ENCODE results near the gene BNC2. TPM values are rescaled to one million over a fixed set of nuclear protein-coding genes. Genes with fewer than 3 reads are reported as not detected.

The BNC2 gene
- total and polyA plus RNA-seq, 4 experiments from 2014 or later, result not detected

- Mint-ChIP-seq H3K9me3 (peaks cover 0 to 12% (median 4%) of the 10 kb centered on the region in 8 donors), H3K27ac (no peak overlapping the region), H3K36me3 (no peaks in the 10 kb centered on the region), H3K4me1 (no peaks in the 10 kb centered on the region), H3K4me3 (no peak overlapping the region), H3K27me3 (no peaks in the 10 kb centered on the region)
- CTCF ChIA-PET (ENCODE audit: partially characterized antibody), result no interaction called here
- no peaks in the 10 kb centered on the region for H3K36me3 ChIP-seq (ENCODE audit: insufficient read depth, low read length)
- H3K9me3 ChIP-seq (ENCODE audit: control insufficient read depth in 1 of 2, low read length in 2 of 2), result no peaks in the 10 kb centered on the region
- intact Hi-C loops (cut with micrococcal nuclease), result no loop called here
- H3K4me3 ChIP-seq (ENCODE audit: low read length in 2 of 2), result no peak overlapping the region
- H3K27me3 ChIP-seq (ENCODE audit: insufficient read depth, low read length), result no peaks in the 10 kb centered on the region
- no peaks in the 10 kb centered on the region for H3K4me1 ChIP-seq (ENCODE audit: insufficient read depth, low read length)
- POLR2A ChIA-PET (ENCODE audit: partially characterized antibody), result no interaction called here
- no peak for DNase-seq
- no peak overlapping the region for H3K27ac ChIP-seq (ENCODE audit: low read depth, low read length)
Measured at GRCh38 chr9:16412740-16413139, 457.7 kb downstream of the BNC2 start.

GRCh38 chr9:16411311-16411710 lies 459.2 kb downstream of the BNC2 start:
- Mint-ChIP-seq H3K9me3 (peaks cover 0 to 13% (median 4%) of the 10 kb centered on the region in 8 donors), H3K27me3 (no peaks in the 10 kb centered on the region), H3K27ac (no peak overlapping the region), H3K36me3 (no peaks in the 10 kb centered on the region), H3K4me3 (no peak overlapping the region), H3K4me1 (no peaks in the 10 kb centered on the region)
- no peak for DNase-seq
- ChIA-PET CTCF (ENCODE audit: partially characterized antibody) (no interaction called here), POLR2A (ENCODE audit: partially characterized antibody) (no interaction called here)
- H3K4me1 ChIP-seq (ENCODE audit: insufficient read depth, low read length), result no peaks in the 10 kb centered on the region
- H3K9me3 ChIP-seq (ENCODE audit: control insufficient read depth in 1 of 2, low read length in 2 of 2), result no peaks in the 10 kb centered on the region
- intact Hi-C loops (cut with micrococcal nuclease), result no loop called here
- no peak overlapping the region for H3K4me3 ChIP-seq (ENCODE audit: low read length in 2 of 2)
- H3K36me3 ChIP-seq (ENCODE audit: insufficient read depth, low read length), result no peaks in the 10 kb centered on the region
- no peak overlapping the region for H3K27ac ChIP-seq (ENCODE audit: low read depth, low read length)
- no peaks in the 10 kb centered on the region for H3K27me3 ChIP-seq (ENCODE audit: insufficient read depth, low read length)

GRCh38 chr9:16410601-16411280 lies 459.7 kb downstream of the BNC2 start:
- H3K27me3 Mint-ChIP-seq, result no peaks in the 10 kb centered on the region
- peaks cover 0 to 15% (median 4%) of the 10 kb centered on the region in 8 donors for H3K9me3 Mint-ChIP-seq
- H3K27me3 ChIP-seq (ENCODE audit: insufficient read depth, low read length), result no peaks in the 10 kb centered on the region
- H3K4me3 ChIP-seq (ENCODE audit: low read length in 2 of 2), result no peak overlapping the region
- no peak for DNase-seq
- no peaks in the 10 kb centered on the region for H3K4me1 ChIP-seq (ENCODE audit: insufficient read depth, low read length)
- POLR2A ChIA-PET (ENCODE audit: partially characterized antibody), result no interaction called here
- H3K36me3 Mint-ChIP-seq, result no peaks in the 10 kb centered on the region
- H3K9me3 ChIP-seq (ENCODE audit: control insufficient read depth in 1 of 2, low read length in 2 of 2), result no peaks in the 10 kb centered on the region
- no peak overlapping the region for H3K27ac Mint-ChIP-seq
- H3K27ac ChIP-seq (ENCODE audit: low read depth, low read length), result no peak overlapping the region
- CTCF ChIA-PET (ENCODE audit: partially characterized antibody), result no interaction called here
- H3K4me1 Mint-ChIP-seq, result no peaks in the 10 kb centered on the region
- intact Hi-C loops (cut with micrococcal nuclease), result no loop called here
- no peak overlapping the region for H3K4me3 Mint-ChIP-seq
- no peaks in the 10 kb centered on the region for H3K36me3 ChIP-seq (ENCODE audit: insufficient read depth, low read length)

GRCh38 chr9:16407617-16408016 lies 462.9 kb downstream of the BNC2 start:
- DNase-seq, result no peak
- Mint-ChIP-seq H3K4me3 (no peak overlapping the region), H3K27me3 (no peaks in the 10 kb centered on the region), H3K27ac (no peak overlapping the region), H3K36me3 (no peaks in the 10 kb centered on the region), H3K4me1 (no peaks in the 10 kb centered on the region), H3K9me3 (peaks cover 0 to 16% (median 2%) of the 10 kb centered on the region in 8 donors)
- Histone ChIP-seq H3K4me3 (ENCODE audit: low read length in 2 of 2) (no peak overlapping the region), H3K27me3 (ENCODE audit: insufficient read depth, low read length) (no peaks in the 10 kb centered on the region), H3K4me1 (ENCODE audit: insufficient read depth, low read length) (no peaks in the 10 kb centered on the region), H3K27ac (ENCODE audit: low read depth, low read length) (no peak overlapping the region), H3K9me3 (ENCODE audit: control insufficient read depth in 1 of 2, low read length in 2 of 2) (no peaks in the 10 kb centered on the region), H3K36me3 (ENCODE audit: insufficient read depth, low read length) (no peaks in the 10 kb centered on the region)
- ChIA-PET CTCF (ENCODE audit: partially characterized antibody) (no interaction called here), POLR2A (ENCODE audit: partially characterized antibody) (no interaction called here)
- intact Hi-C loops (cut with micrococcal nuclease), result no loop called here

GRCh38 chr9:16406526-16407225 lies 463.8 kb downstream of the BNC2 start:
- Mint-ChIP-seq H3K36me3 (no peaks in the 10 kb centered on the region), H3K27ac (no peak overlapping the region), H3K27me3 (no peaks in the 10 kb centered on the region), H3K4me1 (no peaks in the 10 kb centered on the region), H3K9me3 (peaks cover 0 to 16% (median 2%) of the 10 kb centered on the region in 8 donors), H3K4me3 (no peak overlapping the region)
- H3K27me3 ChIP-seq (ENCODE audit: insufficient read depth, low read length), result no peaks in the 10 kb centered on the region
- CTCF ChIA-PET (ENCODE audit: partially characterized antibody), result no interaction called here
- H3K4me3 ChIP-seq (ENCODE audit: low read length in 2 of 2), result no peak overlapping the region
- H3K36me3 ChIP-seq (ENCODE audit: insufficient read depth, low read length), result no peaks in the 10 kb centered on the region
- POLR2A ChIA-PET (ENCODE audit: partially characterized antibody), result no interaction called here
- no peak for DNase-seq
- H3K9me3 ChIP-seq (ENCODE audit: control insufficient read depth in 1 of 2, low read length in 2 of 2), result no peaks in the 10 kb centered on the region
- intact Hi-C loops (cut with micrococcal nuclease), result no loop called here
- no peak overlapping the region for H3K27ac ChIP-seq (ENCODE audit: low read depth, low read length)
- H3K4me1 ChIP-seq (ENCODE audit: insufficient read depth, low read length), result no peaks in the 10 kb centered on the region

DNA sequence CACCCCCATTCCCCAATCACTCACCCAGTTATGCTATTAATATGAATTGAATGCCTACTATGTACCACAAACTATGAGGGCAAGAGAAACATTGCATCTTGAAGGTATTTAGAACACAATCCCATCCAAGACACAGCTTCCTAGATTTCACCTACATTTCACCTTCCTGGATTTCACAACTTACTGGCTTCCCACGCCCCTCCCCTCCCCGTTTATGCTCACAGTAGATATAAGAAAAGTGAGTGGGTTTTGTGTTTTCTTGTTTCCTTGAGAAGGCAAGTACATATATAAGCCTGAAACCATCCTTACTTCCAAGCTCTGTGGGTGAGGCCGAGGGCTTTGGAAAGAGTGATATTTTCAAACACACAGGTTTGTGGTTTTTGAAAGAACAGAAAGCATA lies 465.0 kb downstream of the BNC2 start:
- no peak overlapping the region for H3K27ac ChIP-seq (ENCODE audit: low read depth, low read length)
- H3K4me1 Mint-ChIP-seq, result no peaks in the 10 kb centered on the region
- H3K27me3 ChIP-seq (ENCODE audit: insufficient read depth, low read length), result no peaks in the 10 kb centered on the region
- no peak overlapping the region for H3K27ac Mint-ChIP-seq
- H3K4me1 ChIP-seq (ENCODE audit: insufficient read depth, low read length), result no peaks in the 10 kb centered on the region
- H3K27me3 Mint-ChIP-seq, result peaks cover 0 to 2% of the 10 kb centered on the region in 2 donors
- intact Hi-C loops (cut with micrococcal nuclease), result no loop called here
- H3K9me3 ChIP-seq (ENCODE audit: control insufficient read depth in 1 of 2, low read length in 2 of 2), result no peaks in the 10 kb centered on the region
- H3K4me3 ChIP-seq (ENCODE audit: low read length in 2 of 2), result no peak overlapping the region
- no peak for DNase-seq
- ChIA-PET POLR2A (ENCODE audit: partially characterized antibody) (no interaction called here), CTCF (ENCODE audit: partially characterized antibody) (no interaction called here)
- peaks cover 0 to 10% (median 3%) of the 10 kb centered on the region in 8 donors for H3K9me3 Mint-ChIP-seq
- H3K36me3 ChIP-seq (ENCODE audit: insufficient read depth, low read length), result no peaks in the 10 kb centered on the region
- no peaks in the 10 kb centered on the region for H3K36me3 Mint-ChIP-seq
- H3K4me3 Mint-ChIP-seq, result no peak overlapping the region

- H3K4me3 ChIP-seq (ENCODE audit: low read length in 2 of 2), result no peak overlapping the region
- H3K4me3 Mint-ChIP-seq, result no peak overlapping the region
- no peaks in the 10 kb centered on the region for H3K9me3 ChIP-seq (ENCODE audit: control insufficient read depth in 1 of 2, low read length in 2 of 2)
- DNase-seq, result no peak
- POLR2A ChIA-PET (ENCODE audit: partially characterized antibody), result no interaction called here
- H3K27ac ChIP-seq (ENCODE audit: low read depth, low read length), result no peak overlapping the region
- no peaks in the 10 kb centered on the region for H3K36me3 ChIP-seq (ENCODE audit: insufficient read depth, low read length)
- H3K27me3 ChIP-seq (ENCODE audit: insufficient read depth, low read length), result no peaks in the 10 kb centered on the region
- no peak overlapping the region for H3K27ac Mint-ChIP-seq
- no peaks in the 10 kb centered on the region for H3K4me1 Mint-ChIP-seq
- intact Hi-C loops (cut with micrococcal nuclease), result no loop called here
- H3K36me3 Mint-ChIP-seq, result no peaks in the 10 kb centered on the region
- peaks cover 0 to 11% (median 4%) of the 10 kb centered on the region in 8 donors for H3K9me3 Mint-ChIP-seq
- CTCF ChIA-PET (ENCODE audit: partially characterized antibody), result no interaction called here
- peaks cover 0 to 2% of the 10 kb centered on the region in 2 donors for H3K27me3 Mint-ChIP-seq
- no peaks in the 10 kb centered on the region for H3K4me1 ChIP-seq (ENCODE audit: insufficient read depth, low read length)
Measured at GRCh38 chr9:16401701-16402100, 468.8 kb downstream of the BNC2 start.

All from CD4-positive, alpha-beta memory T cell (primary cell).